K562 (cell line): Measurements from ENCODE around the gene MAST4.

ENCODE experiments used
- DIDO1 ChIP-seq: fragments of 450-650 bp; IDR thresholded peaks from 2 replicates; pipeline ENCODE4 v1.6.1; 2016; ENCODE audit warnings: low read depth, missing biosample characterization, missing genetic modification characterization
- KDM2B ChIP-seq: fragments of 250-450 bp; sonication (Bioruptor Pico); IDR thresholded peaks from 2 replicates; pipeline ENCODE4 v1.8.0; 2021; ENCODE audit warnings: mild to moderate bottlenecking, moderate library complexity
- MCM7 ChIP-seq, 2 experiments: fragments of 450-650 bp; IDR thresholded peaks; 2 replicates each; pipeline ENCODE4 v1.6.1; 2016 to 2018
- NFYB ChIP-seq: IDR thresholded peaks from 2 replicates; pipeline ENCODE4 v1.6.1; 2011; ENCODE audit warnings: mild to moderate bottlenecking, moderate library complexity; ENCODE audit not compliant: insufficient read length; ENCODE audit errors: extremely low read depth
- NRF1 ChIP-seq, 2 experiments: fragments of 450-650 bp; IDR thresholded peaks in 1 of 2; conservative IDR thresholded peaks in 1 of 2; 2 replicates each; pipeline ENCODE4 v1.6.1; 2014; ENCODE audit warnings: mild to moderate bottlenecking in 2 of 2
- STAT5B ChIP-seq: fragments of 250-450 bp; sonication (Bioruptor Pico); IDR thresholded peaks from 2 replicates; pipeline ENCODE4 v1.8.0; 2021; ENCODE audit warnings: mild to moderate bottlenecking, inconsistent platforms
- TF ChIP-seq, protein P1 (sequence below), 3 experiments: IDR thresholded peaks in 2 of 3; conservative IDR thresholded peaks in 1 of 3; 2 replicates each; pipeline ENCODE4 v1.5.1; 2011 to 2012; ENCODE audit warnings: low read length in 3 of 3, mild to moderate bottlenecking in 3 of 3, control low read depth in 2 of 3, improper control_type of control experiment in 1 of 3, inconsistent platforms in 1 of 3, low read depth in 1 of 3, mixed read lengths in 1 of 3, moderate library complexity in 1 of 3; ENCODE audit not compliant: insufficient read depth in 2 of 3
- TF ChIP-seq, protein P2 (sequence below): fragments of 450-650 bp; conservative IDR thresholded peaks from 2 replicates; pipeline ENCODE4 v1.6.1; 2016; ENCODE audit warnings: missing genetic modification characterization, low read depth, mild to moderate bottlenecking, missing compliant biosample characterization, moderate library complexity

DNA sequence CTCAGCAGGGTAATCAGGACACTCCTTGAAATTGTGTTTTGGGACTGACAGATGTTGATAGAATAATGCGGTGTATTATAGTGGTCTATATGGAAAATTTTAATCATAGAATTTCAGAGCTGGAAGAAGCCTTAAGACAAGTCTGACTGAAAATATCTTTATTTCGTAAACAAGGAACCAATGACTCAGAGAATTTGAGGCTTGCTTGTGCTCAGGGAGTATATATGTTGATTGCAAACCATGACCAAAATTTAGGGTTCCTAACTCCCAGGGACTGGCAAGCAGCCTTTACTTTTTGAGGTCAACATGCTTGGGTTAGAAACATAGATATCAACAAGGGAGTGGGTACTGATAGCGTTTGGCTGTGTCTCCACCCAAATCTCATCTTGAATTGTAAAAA, 313.2 kb downstream of the MAST4 start:
- no peak for TF ChIP-seq KDM2B
- TF ChIP-seq NRF1 (conservative IDR thresholded peaks at IDR 0.05 in 1 of 2, IDR thresholded peaks at IDR 0.05 in 1 of 2): no peak
- no peak for TF ChIP-seq MCM7 (IDR thresholded peaks at IDR 0.05)
- TF ChIP-seq STAT5B (CRISPR knock-in tag): no peak
- no peak for TF ChIP-seq NFYB
- TF ChIP-seq, protein P1, sequence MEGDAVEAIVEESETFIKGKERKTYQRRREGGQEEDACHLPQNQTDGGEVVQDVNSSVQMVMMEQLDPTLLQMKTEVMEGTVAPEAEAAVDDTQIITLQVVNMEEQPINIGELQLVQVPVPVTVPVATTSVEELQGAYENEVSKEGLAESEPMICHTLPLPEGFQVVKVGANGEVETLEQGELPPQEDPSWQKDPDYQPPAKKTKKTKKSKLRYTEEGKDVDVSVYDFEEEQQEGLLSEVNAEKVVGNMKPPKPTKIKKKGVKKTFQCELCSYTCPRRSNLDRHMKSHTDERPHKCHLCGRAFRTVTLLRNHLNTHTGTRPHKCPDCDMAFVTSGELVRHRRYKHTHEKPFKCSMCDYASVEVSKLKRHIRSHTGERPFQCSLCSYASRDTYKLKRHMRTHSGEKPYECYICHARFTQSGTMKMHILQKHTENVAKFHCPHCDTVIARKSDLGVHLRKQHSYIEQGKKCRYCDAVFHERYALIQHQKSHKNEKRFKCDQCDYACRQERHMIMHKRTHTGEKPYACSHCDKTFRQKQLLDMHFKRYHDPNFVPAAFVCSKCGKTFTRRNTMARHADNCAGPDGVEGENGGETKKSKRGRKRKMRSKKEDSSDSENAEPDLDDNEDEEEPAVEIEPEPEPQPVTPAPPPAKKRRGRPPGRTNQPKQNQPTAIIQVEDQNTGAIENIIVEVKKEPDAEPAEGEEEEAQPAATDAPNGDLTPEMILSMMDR (IDR thresholded peaks at IDR 0.05 in 2 of 3, conservative IDR thresholded peaks at IDR 0.05 in 1 of 3; ENCODE audit: insufficient read depth in 2 of 3, low read depth in 1 of 3, low read length in 3 of 3): no peak
- no peak for TF ChIP-seq DIDO1 (tag)
- TF ChIP-seq, protein P2, sequence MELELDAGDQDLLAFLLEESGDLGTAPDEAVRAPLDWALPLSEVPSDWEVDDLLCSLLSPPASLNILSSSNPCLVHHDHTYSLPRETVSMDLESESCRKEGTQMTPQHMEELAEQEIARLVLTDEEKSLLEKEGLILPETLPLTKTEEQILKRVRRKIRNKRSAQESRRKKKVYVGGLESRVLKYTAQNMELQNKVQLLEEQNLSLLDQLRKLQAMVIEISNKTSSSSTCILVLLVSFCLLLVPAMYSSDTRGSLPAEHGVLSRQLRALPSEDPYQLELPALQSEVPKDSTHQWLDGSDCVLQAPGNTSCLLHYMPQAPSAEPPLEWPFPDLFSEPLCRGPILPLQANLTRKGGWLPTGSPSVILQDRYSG: no peak
